Brain microvascular endothelial cell (primary cell): ENCODE results near the gene DYNC2LI1.

Experiments used
- DNase-seq: peaks from one replicate; pipeline ENCODE4 v3.0.0-alpha.2; 2020
- H3K27ac ChIP-seq: fragments of 250-450 bp; sonication (Bioruptor Pico); 2 replicates; pipeline ENCODE4 v1.5.1; 2020; ENCODE audit warnings: mild to moderate bottlenecking, moderate library complexity
- H3K27me3 ChIP-seq: fragments of 250-450 bp; sonication (Bioruptor Pico); replicated peaks from 2 replicates; pipeline ENCODE4 v1.5.1; 2020; ENCODE audit warnings: mild to moderate bottlenecking
- H3K36me3 ChIP-seq: fragments of 250-450 bp; sonication (Bioruptor Pico); replicated peaks from 2 replicates; pipeline ENCODE4 v1.5.1; 2020; ENCODE audit warnings: mild to moderate bottlenecking
- H3K4me3 ChIP-seq: 2 replicates; pipeline ENCODE4 v1.5.1; 2011; ENCODE audit warnings: low read depth, mild to moderate bottlenecking, control low read depth, low read length, moderate library complexity
- in situ Hi-C: cut with HindIII; loops from 2 replicates; pipeline ENCODE4 v1.10.0; 2017; ENCODE audit warnings: low sequenced_read_pairs, low pct_ligation_motif_present
- TF ChIP-seq, protein P1 (sequence below): IDR thresholded peaks from 2 replicates; pipeline ENCODE4 v1.5.1; 2011; ENCODE audit warnings: low read depth, mild to moderate bottlenecking, moderate library complexity, low read length, control low read depth, inconsistent platforms; ENCODE audit errors: missing control alignments

The DYNC2LI1 gene

DNA sequence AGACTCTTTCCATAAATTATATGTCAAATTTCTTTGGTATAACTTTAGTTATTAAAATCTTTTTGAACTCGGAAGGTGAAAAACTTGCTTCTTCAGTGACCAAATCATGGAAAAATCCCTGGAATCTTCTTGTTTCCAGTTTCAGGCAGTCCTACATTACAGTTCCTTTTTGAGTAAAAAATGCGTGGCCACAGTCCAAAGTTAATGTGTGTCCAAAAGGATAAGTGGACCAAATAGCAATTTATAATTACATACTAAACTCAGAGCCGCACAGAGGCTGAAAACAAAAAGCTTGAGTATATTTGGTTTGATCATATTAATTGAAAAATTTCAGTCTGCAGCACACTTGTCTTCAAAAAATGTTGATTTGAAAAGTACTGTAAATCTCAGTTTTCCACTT lies 28.4 kb upstream of the DYNC2LI1 start:
- peak; percentile 42 for DNase-seq
- TF ChIP-seq, protein P1, sequence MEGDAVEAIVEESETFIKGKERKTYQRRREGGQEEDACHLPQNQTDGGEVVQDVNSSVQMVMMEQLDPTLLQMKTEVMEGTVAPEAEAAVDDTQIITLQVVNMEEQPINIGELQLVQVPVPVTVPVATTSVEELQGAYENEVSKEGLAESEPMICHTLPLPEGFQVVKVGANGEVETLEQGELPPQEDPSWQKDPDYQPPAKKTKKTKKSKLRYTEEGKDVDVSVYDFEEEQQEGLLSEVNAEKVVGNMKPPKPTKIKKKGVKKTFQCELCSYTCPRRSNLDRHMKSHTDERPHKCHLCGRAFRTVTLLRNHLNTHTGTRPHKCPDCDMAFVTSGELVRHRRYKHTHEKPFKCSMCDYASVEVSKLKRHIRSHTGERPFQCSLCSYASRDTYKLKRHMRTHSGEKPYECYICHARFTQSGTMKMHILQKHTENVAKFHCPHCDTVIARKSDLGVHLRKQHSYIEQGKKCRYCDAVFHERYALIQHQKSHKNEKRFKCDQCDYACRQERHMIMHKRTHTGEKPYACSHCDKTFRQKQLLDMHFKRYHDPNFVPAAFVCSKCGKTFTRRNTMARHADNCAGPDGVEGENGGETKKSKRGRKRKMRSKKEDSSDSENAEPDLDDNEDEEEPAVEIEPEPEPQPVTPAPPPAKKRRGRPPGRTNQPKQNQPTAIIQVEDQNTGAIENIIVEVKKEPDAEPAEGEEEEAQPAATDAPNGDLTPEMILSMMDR: no peak

DNA sequence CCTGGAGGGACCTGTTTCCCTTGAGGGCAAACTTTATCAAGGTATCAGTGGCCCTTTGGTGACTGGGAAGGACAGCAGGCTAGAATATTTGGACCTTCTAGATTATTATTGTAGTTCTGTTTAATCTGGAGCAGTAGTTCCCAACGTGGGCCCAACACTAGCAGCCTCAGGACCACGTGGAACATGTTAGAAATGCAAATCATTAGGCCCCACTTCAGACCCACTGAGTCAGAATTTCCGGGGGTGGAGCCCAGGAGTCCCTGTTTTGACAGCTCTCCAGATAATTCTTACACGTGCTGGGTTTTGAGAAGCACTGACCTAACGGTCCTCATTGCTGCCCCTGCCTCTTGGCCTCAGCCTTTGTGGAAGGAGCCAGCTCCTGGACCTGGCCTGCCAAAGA lies 25.5 kb upstream of the DYNC2LI1 start:
- no peak overlapping the region for H3K4me3 ChIP-seq
- no peaks in the 10 kb centered on the region for H3K36me3 ChIP-seq
- no peak overlapping the region for H3K27ac ChIP-seq
- TF ChIP-seq, protein P1: no peak
- no peak for DNase-seq
- H3K27me3 ChIP-seq: no peaks in the 10 kb centered on the region
- in situ Hi-C loops: no loop called here

More for the DNA sequence above, 28.4 kb upstream of the DYNC2LI1 start:
- Histone ChIP-seq H3K27me3 (no peaks in the 10 kb centered on the region), H3K4me3 (no peak overlapping the region), H3K36me3 (no peaks in the 10 kb centered on the region), H3K27ac (no peak overlapping the region)
- in situ Hi-C loops: no loop called here

DNA sequence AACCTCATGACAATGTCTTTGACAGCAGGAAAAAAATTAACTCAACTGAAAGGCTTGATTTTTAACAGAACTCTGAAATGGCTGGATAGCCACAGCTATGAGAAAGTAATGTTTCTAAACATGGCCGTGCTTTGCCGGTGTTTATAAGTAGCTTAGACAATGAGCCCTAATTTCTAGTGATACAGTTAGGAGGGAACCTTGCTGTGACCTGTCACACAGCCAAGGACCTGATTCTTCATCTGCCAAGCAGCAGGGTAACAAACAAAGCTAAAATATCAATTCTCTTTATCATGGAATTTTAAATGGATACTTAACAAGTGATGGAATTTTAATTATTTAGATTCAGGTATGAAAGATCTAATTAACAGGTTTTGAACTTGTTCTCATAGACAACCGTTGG lies 24.3 kb upstream of the DYNC2LI1 start:
- Histone ChIP-seq H3K4me3 (no peak overlapping the region), H3K27ac (no peak overlapping the region), H3K27me3 (no peaks in the 10 kb centered on the region), H3K36me3 (no peaks in the 10 kb centered on the region)
- TF ChIP-seq, protein P1: no peak
- in situ Hi-C loops: no loop called here
- DNase-seq: no peak

DNA sequence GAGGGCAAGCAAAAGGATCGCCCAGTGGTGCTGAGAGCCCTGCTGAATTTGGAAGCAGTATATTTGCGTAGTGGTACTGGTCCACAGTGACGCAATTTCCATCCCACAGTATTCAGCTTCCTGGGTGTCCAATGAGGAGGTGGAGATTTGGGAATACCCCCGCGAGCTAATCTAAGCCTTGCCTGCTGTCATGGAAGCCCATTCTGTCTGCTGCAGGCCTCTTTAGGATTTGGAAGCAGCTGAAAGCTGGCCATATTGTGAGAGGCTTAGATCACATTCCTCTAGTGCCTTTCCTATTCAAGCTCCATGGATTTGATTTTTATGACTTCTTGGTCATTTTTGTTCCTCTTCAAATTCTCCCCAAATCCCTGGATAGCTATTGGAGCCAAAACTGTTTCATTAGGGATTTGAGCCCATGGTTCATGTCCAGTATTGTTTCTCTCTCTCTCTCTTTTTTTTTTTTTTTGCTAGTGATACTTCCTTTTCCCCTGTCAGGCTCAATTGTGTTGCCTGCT lies 22.3 kb upstream of the DYNC2LI1 start:
- Histone ChIP-seq H3K27ac (no peak overlapping the region), H3K36me3 (no peaks in the 10 kb centered on the region), H3K27me3 (no peaks in the 10 kb centered on the region), H3K4me3 (no peak overlapping the region)
- TF ChIP-seq, protein P1: no peak
- no peak for DNase-seq
- in situ Hi-C loops: no loop called here

DNA sequence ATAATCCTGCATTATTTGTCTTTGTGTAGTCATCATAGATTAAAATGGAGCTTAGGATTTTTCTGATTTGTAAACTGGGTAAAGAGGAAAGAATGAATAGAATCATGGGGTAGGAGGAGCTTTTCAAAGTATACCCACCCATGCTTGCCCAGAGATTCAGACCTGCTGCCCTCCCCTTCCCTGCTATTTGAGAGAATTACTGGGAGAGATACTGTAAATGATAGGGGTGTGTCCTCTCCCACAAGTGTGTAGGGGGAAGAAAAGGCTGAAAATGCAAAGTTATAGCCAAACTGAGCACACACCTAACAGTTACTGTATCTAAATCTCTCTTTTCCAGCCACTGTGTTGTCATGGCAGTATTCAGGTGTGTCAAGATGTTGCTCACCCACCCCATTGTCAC lies 21.5 kb upstream of the DYNC2LI1 start:
- Histone ChIP-seq H3K27ac (no peak overlapping the region), H3K4me3 (no peak overlapping the region), H3K36me3 (no peaks in the 10 kb centered on the region), H3K27me3 (no peaks in the 10 kb centered on the region)
- TF ChIP-seq, protein P1: no peak
- in situ Hi-C loops: no loop called here
- DNase-seq: no peak

DNA sequence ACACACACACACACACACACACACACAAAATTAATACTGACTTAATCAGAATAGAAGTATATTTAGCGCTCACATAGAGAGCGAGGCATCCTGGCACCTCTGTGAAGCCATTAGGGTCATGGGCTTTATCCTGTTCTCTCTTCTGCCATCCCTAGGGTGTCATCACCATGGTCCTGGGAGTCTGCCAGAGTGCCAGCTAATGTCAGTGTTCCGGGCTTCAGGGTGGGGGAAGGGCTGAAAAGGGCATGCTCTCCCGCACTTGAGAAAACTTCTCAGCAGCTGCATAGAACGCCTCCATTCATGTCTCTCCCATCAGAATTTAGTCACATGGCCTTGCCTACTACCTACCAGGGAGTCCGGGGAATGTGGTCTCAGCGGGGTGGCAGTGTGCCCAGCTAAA lies 19.7 kb upstream of the DYNC2LI1 start:
- Histone ChIP-seq H3K4me3 (no peak overlapping the region), H3K27me3 (no peaks in the 10 kb centered on the region), H3K36me3 (no peaks in the 10 kb centered on the region), H3K27ac (no peak overlapping the region)
- in situ Hi-C loops: no loop called here
- DNase-seq: no peak
- TF ChIP-seq, protein P1: no peak
